Activated CD4-positive, alpha-beta T cell treated with anti-CD3 and anti-CD28 coated beads, Interleukin-2, amount 10 ng/mL, durations not matched to agents 24 days and 14 days (primary cell): ENCODE results near the gene GAS6. TPM values are rescaled to one million over a fixed set of nuclear protein-coding genes. Genes with fewer than 3 reads are reported as not detected.
A peak's percentile ranks its signal among the peaks of the same experiment; 100 is the strongest.

ENCODE experiments used
- DNase-seq: peaks from one replicate; pipeline ENCODE4 v3.0.0; 2022
- H3K27ac Mint-ChIP-seq: one replicate; pipeline ENCODE4 v1.8.0; 2022; ENCODE audit warnings: mild to moderate bottlenecking, mixed read lengths
- H3K27me3 Mint-ChIP-seq: one replicate; pipeline ENCODE4 v1.8.0; 2022; ENCODE audit warnings: mixed read lengths
- H3K36me3 Mint-ChIP-seq: one replicate; pipeline ENCODE4 v1.8.0; 2022; ENCODE audit warnings: low read depth, mild to moderate bottlenecking, mixed read lengths
- H3K4me1 Mint-ChIP-seq: one replicate; pipeline ENCODE4 v1.8.0; 2021; ENCODE audit warnings: mixed read lengths
- H3K4me3 Mint-ChIP-seq: one replicate; pipeline ENCODE4 v1.8.0; 2022; ENCODE audit warnings: mild to moderate bottlenecking, moderate library complexity, mixed read lengths
- H3K9me3 Mint-ChIP-seq: one replicate; pipeline ENCODE4 v1.8.0; 2021; ENCODE audit warnings: mixed read lengths
- intact Hi-C: fragments of 100-400 bp; cut with micrococcal nuclease; formaldehyde crosslinking; loops from one replicate; pipeline ENCODE4 v1.15.1; 2023
- total RNA-seq: library from RNA; stranded (reverse); gene quantifications from 2 replicates; pipeline ENCODE4 v1.2.3, GENCODE V29; 2022

GAS6 gene
- total RNA-seq, 1 donor from 2014 or later, result 0.54 TPM

DNA sequence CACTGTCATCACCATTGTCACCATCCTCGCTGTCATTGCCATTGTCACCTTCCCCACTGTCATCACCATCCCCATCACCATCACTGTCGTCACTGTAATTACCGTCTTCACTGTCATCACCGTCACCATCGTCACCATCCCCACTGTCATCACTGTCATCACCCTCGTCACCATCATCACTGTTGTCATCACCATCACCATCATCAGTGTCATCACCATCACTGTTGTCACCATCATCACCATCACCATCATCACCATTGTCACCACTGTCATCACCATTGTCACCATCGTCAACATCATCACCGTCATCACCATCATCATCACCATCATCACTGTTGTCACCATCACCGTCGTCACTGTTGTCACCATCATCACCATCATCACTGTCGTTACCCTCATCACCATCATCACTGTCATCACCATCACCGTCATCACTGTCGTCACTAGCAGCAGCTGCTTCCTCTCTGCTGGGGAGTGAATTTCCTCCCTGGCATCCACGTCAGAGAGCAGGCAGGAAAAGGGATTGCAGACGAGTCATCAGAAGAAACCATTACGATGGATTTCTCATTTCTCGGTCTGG, 77.5 kb downstream of the GAS6 start:
- Mint-ChIP-seq H3K4me3 (no peak overlapping the region), H3K9me3 (no peaks in the 10 kb centered on the region), H3K4me1 (no peaks in the 10 kb centered on the region), H3K27me3 (peaks cover 10% of the 10 kb centered on the region), H3K36me3 (no peaks in the 10 kb centered on the region), H3K27ac (no peak overlapping the region)
- intact Hi-C loops, result no loop called here
- DNase-seq, result no peak

GRCh38 chr13:113785051-113786010, 78.5 kb downstream of the GAS6 start:
- no peaks in the 10 kb centered on the region for H3K9me3 Mint-ChIP-seq
- H3K27me3 Mint-ChIP-seq, result peaks cover 12% of the 10 kb centered on the region
- no peak overlapping the region for H3K27ac Mint-ChIP-seq
- H3K4me3 Mint-ChIP-seq, result no peak overlapping the region
- DNase-seq, result no peak
- no peaks in the 10 kb centered on the region for H3K36me3 Mint-ChIP-seq
- intact Hi-C loops, result no loop called here
- H3K4me1 Mint-ChIP-seq, result no peaks in the 10 kb centered on the region

DNA sequence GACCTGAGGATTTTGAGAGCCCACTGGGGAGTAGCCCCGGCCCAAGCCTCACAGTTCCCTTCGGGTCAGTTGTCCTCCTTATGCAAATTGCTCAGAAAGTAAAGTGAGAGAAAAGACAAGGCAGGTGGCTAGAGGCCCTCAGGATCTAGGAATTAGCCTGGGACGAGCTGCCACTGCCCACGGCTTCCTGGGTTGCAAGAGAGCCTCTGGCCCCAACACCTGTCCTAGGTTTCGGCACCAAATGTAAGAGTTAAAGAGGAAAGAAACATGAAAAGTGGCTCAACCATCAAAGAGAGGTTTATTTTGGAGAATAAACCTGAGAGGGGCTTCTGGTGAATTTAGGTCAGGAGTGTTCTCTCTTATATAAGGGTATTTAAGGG, 79.2 kb downstream of the GAS6 start:
- Mint-ChIP-seq H3K4me3 (no peak overlapping the region), H3K36me3 (no peaks in the 10 kb centered on the region), H3K4me1 (no peaks in the 10 kb centered on the region), H3K27me3 (peaks cover 12% of the 10 kb centered on the region), H3K27ac (no peak overlapping the region), H3K9me3 (no peaks in the 10 kb centered on the region)
- no peak for DNase-seq
- intact Hi-C loops, result no loop called here

DNA sequence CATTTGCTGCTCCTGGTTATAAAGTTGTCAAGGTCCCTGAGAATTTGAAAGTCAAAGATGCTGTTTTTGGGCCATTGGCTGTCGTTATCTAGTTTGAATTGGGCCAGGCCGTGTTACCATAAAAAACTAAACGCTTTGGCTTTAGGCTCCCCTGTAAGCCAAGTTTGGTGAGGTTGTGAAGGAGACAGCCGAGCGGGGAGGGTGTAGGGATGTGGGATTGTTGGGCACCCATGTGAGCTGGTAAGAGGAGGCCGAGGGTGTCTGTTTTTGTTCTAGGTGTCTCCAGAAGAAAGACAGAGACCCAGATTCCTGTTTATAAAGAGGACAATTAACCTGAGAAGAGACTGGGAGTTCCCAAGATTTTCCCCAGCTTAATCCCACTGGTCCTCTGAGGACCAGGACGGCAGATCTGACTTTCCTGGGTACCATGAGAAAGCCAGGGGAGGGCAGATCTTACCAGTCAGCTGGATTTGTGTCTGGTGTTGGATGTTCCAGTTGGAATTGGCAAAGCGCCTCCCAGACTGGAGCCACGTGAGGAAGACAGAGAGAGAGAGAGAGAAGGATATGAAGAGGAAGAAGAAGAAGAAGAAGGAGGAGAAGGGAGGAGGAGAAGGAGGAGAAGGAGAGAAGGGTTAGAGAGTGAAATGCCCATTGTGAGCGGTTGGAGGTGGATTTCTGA, 79.8 kb downstream of the GAS6 start:
- H3K36me3 Mint-ChIP-seq, result no peaks in the 10 kb centered on the region
- H3K27me3 Mint-ChIP-seq, result peaks cover 16% of the 10 kb centered on the region
- no peaks in the 10 kb centered on the region for H3K4me1 Mint-ChIP-seq
- H3K4me3 Mint-ChIP-seq, result no peak overlapping the region
- H3K27ac Mint-ChIP-seq, result no peak overlapping the region
- no peak for DNase-seq
- no peaks in the 10 kb centered on the region for H3K9me3 Mint-ChIP-seq
- intact Hi-C loops, result no loop called here

DNA sequence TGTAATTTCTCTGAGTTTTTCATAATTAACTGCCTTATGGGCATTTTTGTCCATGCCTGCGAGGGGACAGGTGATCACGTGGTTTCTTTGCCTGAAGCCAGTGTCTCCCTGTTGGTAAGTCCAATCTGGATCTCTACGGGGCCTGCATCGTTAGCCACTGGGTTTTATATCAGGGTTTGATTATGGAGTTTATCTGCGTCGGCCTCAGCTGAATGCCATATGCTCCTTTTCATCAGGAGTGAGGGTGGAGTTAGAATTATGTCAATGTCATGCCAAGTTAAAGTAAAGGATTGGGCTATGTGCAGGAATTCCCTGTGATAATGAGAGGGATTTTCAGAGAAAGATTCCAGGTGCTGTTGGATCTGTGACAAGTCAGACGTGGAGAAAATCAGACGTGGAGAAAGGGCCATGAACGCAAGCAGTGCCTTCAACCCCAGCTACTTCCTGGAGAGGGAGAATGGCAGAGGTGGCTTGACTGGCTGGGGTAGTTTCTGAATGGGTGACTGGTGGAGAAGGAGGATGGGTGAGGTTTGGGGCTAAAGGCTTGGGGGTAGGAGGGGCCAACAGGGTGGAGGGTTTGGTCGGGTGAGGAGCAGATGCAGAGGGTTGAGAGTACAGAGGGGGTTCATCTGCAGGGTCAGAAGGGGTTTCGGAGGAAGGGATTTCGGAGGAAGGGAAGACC, 80.5 kb downstream of the GAS6 start:
- Mint-ChIP-seq H3K4me1 (no peaks in the 10 kb centered on the region), H3K27me3 (peaks cover 21% of the 10 kb centered on the region), H3K9me3 (no peaks in the 10 kb centered on the region), H3K27ac (no peak overlapping the region), H3K4me3 (no peak overlapping the region), H3K36me3 (no peaks in the 10 kb centered on the region)
- intact Hi-C loops, result no loop called here
- DNase-seq, result no peak

DNA sequence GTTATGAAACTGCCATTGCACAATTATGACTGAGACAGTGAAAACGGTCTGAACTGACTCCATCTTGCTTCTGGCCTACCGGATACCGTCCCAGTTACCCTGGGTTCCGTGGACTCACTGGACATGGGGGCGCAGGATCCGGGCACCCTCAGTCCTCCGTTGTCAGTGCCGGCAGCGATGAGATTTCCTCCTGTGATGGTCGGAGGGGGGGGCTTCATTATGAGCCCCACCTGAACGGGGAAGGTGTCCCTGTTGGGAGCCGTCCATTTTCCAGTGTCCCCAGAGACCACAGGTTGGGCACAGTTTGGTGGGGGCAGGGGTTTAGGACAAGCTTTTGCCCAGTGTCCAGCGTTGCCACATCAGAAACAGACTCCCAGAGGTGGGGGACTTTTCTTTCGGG, 81.4 kb downstream of the GAS6 start:
- Mint-ChIP-seq H3K27me3 (peaks cover 21% of the 10 kb centered on the region), H3K4me1 (no peaks in the 10 kb centered on the region), H3K36me3 (no peaks in the 10 kb centered on the region), H3K4me3 (no peak overlapping the region), H3K9me3 (no peaks in the 10 kb centered on the region), H3K27ac (no peak overlapping the region)
- no peak for DNase-seq
- intact Hi-C loops, result no loop called here

DNA sequence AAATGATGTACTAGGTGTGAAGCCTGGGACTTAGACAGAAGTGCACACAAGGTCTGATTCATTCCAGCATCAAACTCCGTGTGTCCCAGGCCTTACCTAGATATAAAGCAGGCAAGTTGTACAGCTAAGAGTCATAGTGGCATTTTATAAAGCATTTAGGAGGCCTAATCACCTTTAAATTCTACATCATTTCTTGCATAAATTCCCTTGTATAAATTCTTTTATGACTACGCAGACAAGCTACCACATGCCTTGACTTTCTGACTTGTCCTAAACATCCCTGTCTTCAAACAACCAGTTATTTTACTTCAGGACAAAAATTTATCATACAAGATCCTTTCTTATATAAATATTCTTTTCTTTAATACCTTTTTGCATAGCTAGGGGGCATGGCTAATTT, 82.3 kb downstream of the GAS6 start:
- no peaks in the 10 kb centered on the region for H3K9me3 Mint-ChIP-seq
- no peak overlapping the region for H3K27ac Mint-ChIP-seq
- peaks cover 21% of the 10 kb centered on the region for H3K27me3 Mint-ChIP-seq
- H3K4me3 Mint-ChIP-seq, result no peak overlapping the region
- no peaks in the 10 kb centered on the region for H3K4me1 Mint-ChIP-seq
- no peaks in the 10 kb centered on the region for H3K36me3 Mint-ChIP-seq
- intact Hi-C loops, result no loop called here
- DNase-seq, result no peak

GRCh38 chr13:113777311-113778260, 86.3 kb downstream of the GAS6 start:
- H3K9me3 Mint-ChIP-seq, result peaks cover 2% of the 10 kb centered on the region
- H3K27me3 Mint-ChIP-seq, result peaks cover 11% of the 10 kb centered on the region

DNA sequence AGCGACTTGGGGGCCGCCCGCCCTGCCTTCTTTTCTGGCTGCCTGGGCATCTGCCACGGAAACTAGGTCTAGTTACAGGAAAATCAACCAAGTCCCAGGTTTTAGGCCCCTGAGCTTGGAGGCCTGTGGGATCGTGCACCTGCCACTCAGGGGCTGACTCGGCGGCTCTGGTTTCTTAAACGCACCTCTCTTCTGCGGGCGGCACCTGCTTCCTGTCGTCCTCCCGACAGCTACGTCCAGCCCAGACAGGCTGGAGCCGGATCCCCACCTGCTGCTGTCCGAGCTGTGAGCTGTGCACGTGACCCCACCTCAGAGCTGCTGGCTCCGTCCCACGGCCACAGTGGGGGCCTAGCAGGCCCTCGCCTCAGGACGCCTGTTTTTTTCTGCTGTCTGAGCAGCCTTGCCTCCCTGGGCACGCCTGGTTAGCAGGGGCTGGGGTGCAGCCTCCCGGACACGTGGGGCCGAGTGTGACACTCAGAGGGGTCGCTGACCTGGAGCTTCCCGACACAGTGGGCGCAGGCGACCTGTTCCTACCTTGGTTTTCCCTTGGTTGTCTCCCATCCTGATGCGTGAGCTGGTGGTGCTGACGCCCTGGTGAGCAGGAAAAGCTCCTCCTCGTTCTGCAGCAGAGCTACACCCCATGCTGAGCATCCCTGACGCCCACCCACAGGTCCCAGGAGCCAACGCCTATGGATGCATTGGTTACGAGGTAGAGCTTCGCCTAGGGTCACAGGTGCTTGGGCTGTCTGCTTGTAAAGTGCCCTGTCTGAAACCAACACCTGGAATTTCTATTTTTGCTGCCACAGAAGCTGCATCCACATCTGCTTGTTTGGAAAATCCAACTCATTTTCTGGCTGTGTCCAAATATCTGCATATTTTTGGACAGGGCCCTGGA, 87.4 kb downstream of the GAS6 start:
- H3K4me1 Mint-ChIP-seq, result peaks cover 4% of the 10 kb centered on the region
- H3K27me3 Mint-ChIP-seq, result peaks cover 11% of the 10 kb centered on the region
- no peaks in the 10 kb centered on the region for H3K36me3 Mint-ChIP-seq
- no peak for DNase-seq
- H3K9me3 Mint-ChIP-seq, result peaks cover 5% of the 10 kb centered on the region
- intact Hi-C loops, result no loop called here
- H3K4me3 Mint-ChIP-seq, result no peak overlapping the region
- H3K27ac Mint-ChIP-seq, result no peak overlapping the region

More at GRCh38 chr13:113777311-113778260, 86.3 kb downstream of the GAS6 start:
- Mint-ChIP-seq H3K36me3 (no peaks in the 10 kb centered on the region), H3K4me1 (no peaks in the 10 kb centered on the region), H3K27ac (no peak overlapping the region), H3K4me3 (no peak overlapping the region)
- intact Hi-C loops, result no loop called here
- peak; percentile 64 for DNase-seq

GRCh38 chr13:113775451-113776145, 88.3 kb downstream of the GAS6 start:
- intact Hi-C loops, result no loop called here
- Mint-ChIP-seq H3K36me3 (no peaks in the 10 kb centered on the region), H3K27me3 (peaks cover 11% of the 10 kb centered on the region), H3K27ac (no peak overlapping the region), H3K9me3 (peaks cover 5% of the 10 kb centered on the region), H3K4me1 (peaks cover 4% of the 10 kb centered on the region), H3K4me3 (no peak overlapping the region)
- no peak for DNase-seq

DNA sequence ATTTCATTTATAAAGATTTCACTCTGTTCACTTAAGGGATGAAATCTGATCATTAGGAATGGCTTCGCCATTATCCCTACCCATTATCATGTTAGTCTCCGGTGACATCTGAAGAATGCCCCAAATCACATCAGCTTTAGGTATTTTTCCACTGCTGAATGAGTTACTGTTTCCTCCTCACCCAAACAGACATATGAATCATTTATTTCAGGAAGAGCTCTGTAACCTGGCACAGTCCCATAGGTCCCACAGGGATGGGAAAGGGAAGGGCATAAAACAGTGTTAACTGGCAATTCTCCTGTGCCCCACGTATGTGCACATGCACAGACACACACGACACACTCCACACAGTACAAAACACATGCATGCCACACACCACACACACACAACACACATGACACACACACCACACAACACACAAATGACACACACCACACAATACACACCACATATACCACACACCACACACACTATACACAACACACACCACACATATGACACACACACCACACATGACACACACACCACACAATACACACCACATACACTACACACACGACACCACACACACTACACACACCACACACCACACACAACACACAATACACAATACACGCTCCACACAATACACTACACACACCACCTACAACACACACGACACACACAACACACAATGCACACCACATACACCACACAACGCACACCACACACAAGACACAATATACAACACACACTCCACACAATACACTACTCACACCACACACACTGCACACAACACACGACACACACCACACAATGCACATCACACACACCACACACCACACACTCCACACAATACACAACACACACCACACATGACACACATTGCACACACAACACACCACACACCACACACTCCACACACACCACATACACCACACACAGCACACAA, 89.4 kb downstream of the GAS6 start:
- peaks cover 5% of the 10 kb centered on the region for H3K9me3 Mint-ChIP-seq
- H3K27me3 Mint-ChIP-seq, result peaks cover 9% of the 10 kb centered on the region
- H3K36me3 Mint-ChIP-seq, result no peaks in the 10 kb centered on the region
- intact Hi-C loops, result no loop called here
- peaks cover 4% of the 10 kb centered on the region for H3K4me1 Mint-ChIP-seq
- H3K4me3 Mint-ChIP-seq, result no peak overlapping the region
- no peak for DNase-seq
- H3K27ac Mint-ChIP-seq, result no peak overlapping the region
